Fibroblast of skin of left quadriceps (primary cell): ENCODE results near the gene PRR33.

Source experiments
- DNase-seq, 2 experiments: peaks; one replicate each; pipeline ENCODE4 v3.0.0-alpha.2; 2013; ENCODE audit warnings: low read depth in 2 of 2

PRR33 gene

DNA sequence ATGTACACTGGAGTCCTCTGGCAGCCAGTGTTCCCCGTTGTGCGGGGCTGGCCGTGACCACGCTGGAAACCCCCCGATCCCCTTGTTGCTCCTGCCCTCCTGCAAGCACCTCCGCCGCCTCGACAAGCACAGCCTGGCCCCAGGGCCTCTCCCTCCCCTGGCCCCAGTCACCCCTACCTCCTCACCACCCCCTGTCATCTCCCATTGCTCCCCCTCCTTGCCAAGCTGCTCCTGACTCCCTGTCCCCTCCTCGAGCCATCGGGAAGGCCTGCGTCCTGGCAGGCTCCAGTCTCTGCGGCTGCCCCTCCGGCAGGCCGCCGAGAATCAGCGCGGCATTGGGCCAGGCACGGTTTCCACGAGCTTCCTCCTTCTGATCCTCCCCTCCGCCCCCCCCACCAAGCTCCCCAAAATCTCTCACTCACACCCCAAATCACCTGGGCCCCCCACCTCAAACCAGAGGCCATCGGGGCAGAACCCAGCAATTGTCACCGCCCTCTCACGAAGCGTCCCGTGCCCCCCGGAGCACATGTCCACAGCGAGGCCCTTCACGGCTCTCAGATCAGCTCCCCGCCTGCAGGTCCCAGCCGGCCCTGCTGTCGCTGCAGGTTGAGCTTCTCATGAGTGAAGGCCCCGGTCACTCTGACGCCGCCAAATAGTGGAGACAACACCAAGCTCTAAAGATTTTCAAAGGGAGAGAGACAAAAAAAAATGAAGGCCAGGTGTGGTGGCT, 44.5 kb downstream of the PRR33 start:
- DNase-seq, result no peak

DNA sequence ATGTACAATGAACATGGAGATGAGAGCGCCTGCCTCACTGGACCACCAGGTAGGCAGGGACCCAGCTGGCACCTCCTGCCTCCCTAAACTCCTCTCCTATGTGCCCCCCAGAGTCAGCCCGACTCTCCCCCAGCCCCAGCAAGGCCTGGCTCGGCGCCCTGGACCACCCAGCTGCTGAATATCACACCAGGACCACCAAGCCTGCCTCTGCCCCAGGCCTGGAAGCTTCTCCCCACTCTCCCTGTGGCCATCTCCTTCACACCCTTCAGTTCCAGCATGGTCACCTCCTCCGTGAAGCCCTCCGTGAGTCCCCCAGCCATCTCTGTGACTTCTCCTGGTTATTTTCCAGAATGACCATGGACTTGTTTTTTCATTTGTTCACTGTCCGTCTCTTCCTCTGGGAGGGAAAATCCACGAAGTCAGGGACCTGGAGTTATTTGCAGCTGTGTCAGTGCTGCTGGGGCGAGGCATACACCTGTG, 45.2 kb downstream of the PRR33 start:
- DNase-seq, result no peak

DNA sequence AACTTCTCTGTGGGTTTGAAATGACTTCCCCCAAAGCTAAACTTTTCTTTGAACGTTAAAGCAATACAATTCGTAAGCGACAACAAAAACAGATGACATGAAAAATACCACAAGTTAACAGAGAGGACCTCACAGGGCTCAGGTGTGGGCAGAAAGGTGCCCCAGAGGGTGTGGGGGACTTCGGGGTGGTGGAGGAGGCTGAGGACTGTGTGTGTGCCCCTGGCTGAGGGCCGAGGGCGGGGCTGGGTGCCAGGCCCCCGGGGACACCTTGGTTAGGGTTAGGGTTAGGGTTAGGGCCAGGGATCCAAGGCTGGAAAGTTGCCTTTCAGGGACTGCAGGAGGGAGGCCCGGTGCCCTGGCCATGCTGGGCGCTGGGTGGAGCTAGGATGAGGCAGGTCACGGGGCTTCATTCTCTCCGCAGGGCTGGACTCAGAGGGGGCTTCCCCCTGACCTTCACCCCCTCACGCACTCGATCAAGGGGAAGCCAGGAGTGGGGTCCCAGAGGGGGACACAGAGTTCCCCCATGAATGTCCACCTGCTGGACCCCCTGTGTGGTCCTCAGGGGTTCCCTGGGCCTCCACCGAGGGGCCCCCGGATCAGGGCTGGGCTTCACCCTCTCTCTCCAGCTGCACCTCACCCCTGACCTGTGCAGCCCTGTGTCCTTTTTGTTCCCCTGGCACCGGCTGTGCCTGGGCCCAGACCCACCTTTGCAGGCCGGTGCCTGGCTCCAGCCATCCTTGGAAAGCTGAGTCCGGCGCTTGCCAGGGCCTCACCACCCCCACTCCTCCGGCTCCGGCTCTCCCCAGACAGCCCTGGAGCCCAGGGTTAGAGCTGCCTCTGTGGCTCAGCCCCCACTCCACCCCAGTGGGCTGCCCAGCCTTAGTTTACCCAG, 45.9 kb downstream of the PRR33 start:
- DNase-seq, result no peak

DNA sequence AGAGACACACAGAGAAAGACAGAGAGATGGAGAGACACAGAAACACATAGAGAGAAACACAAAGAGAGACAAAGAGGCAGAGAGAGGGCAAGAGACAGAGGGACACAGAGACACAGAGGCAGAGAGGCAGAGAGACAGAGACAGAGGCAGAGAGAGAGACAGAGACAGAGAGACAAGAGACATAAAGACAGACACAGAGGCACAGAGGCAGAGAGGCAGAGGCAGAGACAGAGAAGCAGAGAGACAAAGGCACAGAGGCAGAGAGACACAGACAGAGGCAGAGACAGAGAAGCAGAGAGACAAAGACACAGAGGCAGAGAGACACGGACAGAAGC, 46.6 kb downstream of the PRR33 start:
- DNase-seq, result no peak

DNA sequence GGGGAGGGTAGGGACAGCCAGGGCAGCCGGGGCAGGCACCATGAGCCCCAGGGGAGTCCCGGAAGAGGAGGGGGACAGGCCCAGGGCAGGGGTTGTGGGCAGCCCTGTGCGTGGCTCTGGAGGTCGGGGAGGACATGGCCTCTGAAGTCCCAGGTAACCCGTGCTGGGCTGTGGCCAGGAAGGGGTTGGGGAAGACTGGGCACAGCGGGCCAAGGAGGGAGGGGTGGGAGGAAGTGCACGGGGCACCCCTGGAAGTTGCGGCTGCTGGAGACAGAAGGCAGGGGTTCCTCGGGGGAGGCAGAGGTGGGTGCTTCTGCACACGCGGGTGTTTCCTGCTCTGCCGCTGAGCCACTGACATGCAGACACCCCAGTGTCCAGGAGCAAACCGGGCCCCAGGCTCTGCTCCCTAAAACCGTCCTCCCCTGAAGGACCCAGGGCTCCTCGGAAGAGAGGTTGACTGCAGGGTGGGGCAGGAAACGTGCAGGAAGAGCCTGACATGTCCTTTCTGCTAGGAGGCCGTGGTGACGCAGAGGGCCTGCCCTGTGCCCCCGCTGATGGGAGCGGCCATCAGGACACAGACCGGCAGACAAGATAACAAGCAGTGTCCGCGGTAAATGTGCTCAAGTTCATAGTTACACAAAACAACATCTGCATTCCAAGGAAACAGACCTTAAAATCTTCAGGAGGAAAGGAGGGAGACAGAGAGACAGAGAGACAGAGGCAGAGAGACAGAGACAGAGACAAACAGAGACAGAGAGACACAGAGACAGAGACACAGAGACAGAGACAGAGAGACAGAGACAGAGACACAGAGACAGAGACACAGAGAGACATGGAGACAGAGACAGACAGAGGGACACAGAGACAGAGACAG, 47.2 kb downstream of the PRR33 start:
- no peak for DNase-seq

DNA sequence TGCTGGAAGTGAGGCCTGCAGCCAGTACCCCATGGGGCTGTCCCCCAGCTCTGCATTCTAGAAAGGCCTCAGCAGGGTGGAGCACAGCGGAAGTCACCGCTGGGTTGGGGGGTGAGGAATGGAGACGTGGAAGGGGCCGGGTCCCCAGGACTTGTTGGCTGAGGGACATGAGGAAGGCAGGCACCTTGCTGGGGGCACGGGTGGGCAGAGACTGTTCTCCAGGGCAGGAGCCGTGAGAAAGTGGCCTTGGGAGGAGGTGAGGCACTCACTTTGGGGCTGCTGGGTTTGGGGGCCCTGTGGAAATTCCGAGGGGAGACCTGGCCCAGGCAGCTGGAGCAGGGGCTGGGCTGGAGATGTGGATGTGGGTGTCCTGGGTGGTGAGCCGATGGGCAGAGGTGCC, 47.9 kb downstream of the PRR33 start:
- DNase-seq, result no peak

DNA sequence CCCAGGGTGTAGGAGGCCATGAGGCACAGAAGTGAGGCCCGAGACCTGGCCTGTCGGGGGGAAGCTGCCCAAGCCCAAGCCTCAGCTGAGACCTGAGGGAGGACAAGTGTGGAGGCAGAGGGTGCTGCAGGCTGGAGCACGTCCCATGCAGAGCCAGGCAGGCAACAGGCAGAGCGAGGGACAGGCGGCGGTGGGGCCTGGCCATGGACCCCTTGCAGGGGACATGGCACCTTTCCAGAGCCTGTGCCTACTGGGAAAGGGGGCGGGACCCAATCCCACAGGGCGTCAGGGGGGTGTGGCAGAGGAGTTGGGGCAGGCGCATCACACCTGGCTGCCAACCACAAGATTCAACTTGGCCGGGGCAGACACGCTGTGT, 48.6 kb downstream of the PRR33 start:
- DNase-seq, result no peak

DNA sequence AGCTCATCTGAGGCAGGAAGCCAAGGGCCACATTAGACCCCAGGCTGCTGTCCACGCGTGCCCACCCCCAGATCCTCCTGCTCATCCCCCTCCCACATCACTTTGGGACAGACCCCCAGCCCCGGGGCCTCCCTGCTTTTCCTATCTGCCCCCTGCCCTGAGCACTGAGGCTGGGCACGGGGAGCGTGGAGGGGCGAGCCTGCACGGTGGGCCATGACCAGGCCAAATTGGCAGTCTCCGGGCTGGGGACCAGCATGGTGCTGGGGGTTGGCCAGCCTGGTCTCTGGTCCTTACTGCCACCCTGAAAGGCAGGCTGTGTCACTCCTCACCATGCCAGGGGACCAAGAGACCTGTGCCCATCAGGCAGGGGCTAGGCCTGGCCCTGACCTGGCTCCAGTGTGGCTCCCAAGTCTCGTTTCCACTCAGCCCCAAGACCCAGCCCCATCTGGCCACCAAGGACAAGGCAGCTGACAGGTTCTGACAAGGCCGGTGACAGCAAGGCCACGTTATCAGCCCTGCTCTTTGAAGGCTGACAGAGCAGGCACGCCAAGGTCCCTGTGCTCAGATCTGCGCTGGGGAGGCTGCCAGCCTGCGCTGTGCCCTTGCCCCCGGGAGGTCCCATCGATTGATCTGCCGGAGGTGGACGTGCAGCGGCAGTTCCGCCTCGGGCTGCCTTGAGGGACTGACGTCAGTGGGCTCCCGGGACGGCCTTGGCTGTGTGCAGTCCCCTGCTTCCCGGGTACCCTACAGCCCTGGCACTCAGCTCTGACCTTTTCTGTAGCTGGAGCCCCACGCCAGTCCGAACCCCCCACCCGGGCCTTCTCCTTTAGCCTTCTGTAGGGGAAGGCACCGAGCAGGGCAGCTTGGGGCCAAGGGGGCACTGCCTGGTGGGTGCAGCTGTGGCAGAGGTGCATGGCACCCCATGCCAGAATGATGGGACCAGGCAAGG, 49.3 kb downstream of the PRR33 start:
- DNase-seq, result no peak

DNA sequence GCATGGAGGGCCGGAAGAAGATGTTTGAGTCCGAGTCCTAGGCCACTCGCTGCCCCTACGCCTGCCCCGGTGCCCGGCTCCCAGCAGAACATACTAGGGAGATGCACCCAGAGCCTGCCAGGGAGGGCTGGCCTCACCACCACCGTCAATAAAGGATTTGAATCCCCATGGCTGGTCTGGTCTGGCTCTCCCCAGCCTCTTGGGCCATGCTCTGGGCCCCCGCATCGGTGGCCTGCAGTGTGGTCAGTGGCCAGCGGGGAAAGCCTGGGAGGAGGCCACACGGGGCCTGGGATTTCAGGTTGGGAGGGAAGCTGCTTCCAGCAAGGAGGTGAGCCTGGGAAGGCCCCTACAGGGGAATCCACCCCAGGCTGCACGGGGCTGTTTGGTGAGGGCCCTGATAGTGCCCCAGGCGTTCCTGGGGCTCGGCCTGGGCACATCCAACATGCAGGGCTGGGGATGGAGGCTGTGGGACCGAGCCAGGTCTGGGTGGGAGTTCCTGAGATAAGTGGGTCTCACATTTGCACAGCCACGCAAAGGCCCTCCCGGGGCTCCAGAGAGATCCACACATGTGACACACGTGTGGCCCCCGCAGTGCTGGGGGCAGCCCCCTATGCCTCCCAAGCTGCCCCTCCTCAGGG, 50.1 kb downstream of the PRR33 start:
- no peak for DNase-seq

DNA sequence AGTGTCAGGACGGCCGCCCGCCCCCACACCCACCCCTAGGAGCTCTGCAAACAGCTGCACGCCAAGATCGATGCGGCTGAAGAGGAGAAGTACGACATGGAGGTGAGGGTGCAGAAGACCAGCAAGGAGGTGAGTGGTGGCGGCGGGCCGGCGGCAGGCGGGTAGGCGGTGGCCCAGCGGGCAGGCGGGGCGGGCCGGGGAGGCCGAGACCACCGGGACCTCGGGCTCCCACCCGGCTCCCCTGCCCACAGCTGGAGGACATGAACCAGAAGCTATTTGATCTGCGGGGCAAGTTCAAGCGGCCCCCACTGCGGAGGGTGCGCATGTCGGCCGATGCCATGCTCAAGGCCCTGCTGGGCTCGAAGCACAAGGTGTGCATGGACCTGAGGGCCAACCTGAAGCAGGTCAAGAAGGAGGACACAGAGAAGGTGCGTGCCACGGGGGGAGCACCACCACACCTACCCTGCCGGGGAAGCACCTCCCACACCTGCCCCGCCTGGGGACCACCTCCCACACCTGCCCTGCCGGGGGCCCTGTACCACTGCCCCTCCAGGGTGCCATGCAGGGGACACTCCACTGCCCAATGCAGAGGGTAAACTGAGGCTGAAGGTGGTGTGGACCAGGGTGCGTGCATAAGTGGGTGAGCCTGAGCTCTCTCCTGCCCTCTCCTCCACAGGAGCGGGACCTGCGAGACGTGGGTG, 50.8 kb downstream of the PRR33 start:
- no peak for DNase-seq

DNA sequence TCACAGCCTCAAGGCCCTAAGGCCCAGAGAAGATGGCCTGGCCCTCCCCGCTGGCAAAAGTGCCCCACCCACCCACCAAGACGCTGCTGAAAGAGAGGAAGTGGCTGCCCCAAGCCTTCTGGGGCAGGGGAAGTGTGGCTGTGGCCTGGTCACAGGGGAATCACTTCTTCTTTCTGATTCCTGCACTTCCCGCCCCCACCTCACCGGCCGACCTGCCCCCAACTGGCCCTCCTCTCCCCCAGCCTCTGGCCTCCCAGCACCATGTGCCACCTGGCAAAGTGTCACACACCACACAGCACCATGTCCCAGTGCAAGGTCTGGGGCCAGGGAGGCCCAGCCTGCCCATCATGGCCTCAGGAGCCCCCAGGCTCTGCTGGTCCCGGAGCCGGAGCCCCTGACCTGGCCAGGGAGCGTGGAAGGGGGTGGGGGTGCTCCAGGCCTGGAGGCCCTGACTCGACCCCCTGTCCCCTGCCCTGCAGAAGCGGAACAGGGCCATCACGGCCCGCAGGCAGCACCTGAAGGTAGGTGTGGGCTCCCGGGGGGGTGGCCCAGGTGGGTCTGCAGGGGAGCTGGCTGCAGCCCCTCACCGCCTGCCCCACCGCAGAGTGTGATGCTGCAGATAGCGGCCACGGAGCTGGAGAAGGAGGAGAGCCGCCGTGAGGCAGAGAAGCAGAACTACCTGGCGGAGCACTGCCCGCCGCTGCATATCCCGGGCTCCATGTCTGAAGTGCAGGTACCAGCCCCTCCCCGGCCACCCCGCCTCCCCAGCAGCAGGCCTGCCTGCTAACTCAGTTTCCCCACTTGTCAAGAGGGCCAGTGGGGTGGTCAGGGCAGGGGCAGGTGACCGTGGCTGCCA, 51.5 kb downstream of the PRR33 start:
- no peak for DNase-seq

DNA sequence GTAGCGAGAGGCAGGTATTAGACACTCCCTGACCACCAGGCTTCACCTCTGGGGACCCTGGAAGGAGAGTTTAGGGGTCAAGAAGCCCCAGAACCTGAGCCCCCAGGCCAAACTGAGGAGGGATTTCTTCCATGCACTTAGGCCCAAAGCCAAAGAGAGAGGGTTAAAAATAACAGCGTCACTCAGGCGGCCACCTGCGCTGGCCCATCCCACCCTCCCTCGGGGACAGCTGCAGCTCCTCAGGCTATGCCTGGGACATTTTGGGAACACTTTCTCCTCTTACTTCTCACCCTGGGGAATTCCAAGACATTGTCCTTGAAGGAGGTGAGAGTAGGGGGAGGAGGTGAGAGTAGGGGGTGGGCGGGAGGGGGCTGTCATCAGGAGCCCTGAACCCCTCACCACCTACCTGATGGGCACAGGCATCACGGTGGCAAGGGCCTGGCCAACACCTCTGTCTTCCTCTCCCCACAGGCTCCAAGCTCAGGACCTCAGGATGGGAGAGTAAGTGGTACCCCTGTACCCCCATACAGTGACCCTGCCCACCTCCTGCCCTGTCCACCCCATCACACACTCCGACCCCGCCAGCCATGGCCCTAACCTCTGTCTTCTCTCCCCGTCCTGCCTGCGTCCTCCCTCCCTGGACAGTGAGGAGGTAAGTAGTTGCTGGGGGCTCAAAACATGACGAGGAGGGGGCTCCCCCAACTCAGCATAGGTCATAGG, 52.3 kb downstream of the PRR33 start:
- no peak for DNase-seq

DNA sequence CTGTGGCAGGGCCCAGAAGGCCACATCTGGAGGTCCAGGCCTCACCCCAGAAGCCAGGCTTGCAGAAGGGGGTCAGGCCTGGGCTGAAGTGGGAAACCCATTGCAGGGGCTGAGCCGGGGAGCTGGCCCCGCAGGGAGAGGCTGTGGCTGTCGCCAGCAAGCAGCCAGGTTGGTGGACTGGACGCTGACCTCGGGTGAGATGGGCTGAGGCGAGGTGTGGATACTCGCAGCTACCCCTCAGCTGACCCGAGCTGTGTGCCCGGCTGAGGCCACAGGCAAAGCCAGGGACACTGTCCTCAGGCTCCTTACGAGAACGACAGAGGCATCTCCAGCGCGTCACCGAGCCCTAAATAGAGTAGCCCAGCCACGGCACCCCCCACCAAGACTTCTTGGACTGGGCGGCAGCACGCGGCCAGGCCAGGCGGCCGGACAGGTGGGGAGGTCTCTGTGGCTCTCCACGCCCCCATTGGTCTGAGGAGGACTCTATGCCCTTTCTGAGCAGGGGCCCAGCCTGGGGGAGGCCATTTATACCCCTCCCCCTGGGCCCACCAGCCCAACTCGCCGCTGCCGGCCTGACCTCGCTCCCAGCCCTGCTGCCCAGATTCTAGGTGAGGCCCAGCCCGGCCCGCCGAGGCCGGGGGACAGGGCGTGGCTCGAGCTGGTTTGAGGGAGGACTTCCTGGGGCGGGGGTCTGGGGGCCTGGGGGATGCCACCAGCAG, 53.1 kb downstream of the PRR33 start, which contains the start of gene TNNI2:
Gene TNNI2 (plus strand): TSS at position 556 of the 719 bp plus-strand sequence. CDS start 716 bp downstream, outside the sequence.
- no peak for DNase-seq
